K562 (cell line): ENCODE results near the gene SKOR1. TPM values are rescaled to one million over a fixed set of nuclear protein-coding genes. Genes with fewer than 3 reads are reported as not detected.

Experiments
- BMI1 ChIP-seq: fragments of 150-350 bp; IDR thresholded peaks from 2 replicates; pipeline ENCODE4 v1.6.1; 2014; ENCODE audit warnings: low read length
- CTCF ChIP-seq, 3 experiments: IDR thresholded peaks in 2 of 3; conservative IDR thresholded peaks in 1 of 3; 2 replicates each; pipeline ENCODE4 v1.5.1; 2011 to 2012; ENCODE audit warnings: low read length in 3 of 3, mild to moderate bottlenecking in 3 of 3, control low read depth in 2 of 3, improper control_type of control experiment in 1 of 3, inconsistent platforms in 1 of 3, low read depth in 1 of 3, mixed read lengths in 1 of 3, moderate library complexity in 1 of 3; ENCODE audit not compliant: insufficient read depth in 2 of 3
- ETS2 ChIP-seq: IDR thresholded peaks from 2 replicates; pipeline ENCODE4 v1.6.1; 2016; ENCODE audit warnings: borderline replicate concordance, missing genetic modification characterization, mild to moderate bottlenecking, moderate library complexity, missing compliant biosample characterization; ENCODE audit not compliant: poor library complexity, severe bottlenecking
- HES1 ChIP-seq: fragments of 450-650 bp; IDR thresholded peaks from 2 replicates; pipeline ENCODE4 v1.6.1; 2016; ENCODE audit warnings: low read depth, mild to moderate bottlenecking, moderate library complexity
- KLF10 ChIP-seq: fragments of 250-450 bp; sonication (Bioruptor Pico); IDR thresholded peaks from 2 replicates; pipeline ENCODE4 v1.6.1; 2021; ENCODE audit warnings: matching md5 sums
- MXI1 ChIP-seq: IDR thresholded peaks from 2 replicates; pipeline ENCODE4 v1.6.1; 2011; ENCODE audit warnings: low read depth, mild to moderate bottlenecking, improper control_type of control experiment, low read length
- NCOR1 ChIP-seq: fragments of 450-650 bp; IDR thresholded peaks from 2 replicates; pipeline ENCODE4 v1.6.1; 2016; ENCODE audit warnings: mild to moderate bottlenecking, moderate library complexity
- PRPF4 ChIP-seq: fragments of 200-400 bp; formaldehyde crosslinking; IDR thresholded peaks from one replicate; pipeline ENCODE4 v1.6.1; 2017; ENCODE audit warnings: low read length, low read depth, mild to moderate bottlenecking; ENCODE audit not compliant: insufficient read depth, poor library complexity, severe bottlenecking
- REST ChIP-seq, 2 experiments: fragments of 450-650 bp; formaldehyde crosslinking in 1 of 2; IDR thresholded peaks; 2 replicates each; pipeline versions ENCODE4 v1.4.0 to v1.6.1; 2014 to 2020; ENCODE audit warnings: mild to moderate bottlenecking in 2 of 2, borderline replicate concordance in 1 of 2, low read depth in 1 of 2
- SAFB ChIP-seq: fragments of 200-400 bp; formaldehyde crosslinking; IDR thresholded peaks from 2 replicates; pipeline ENCODE4 v1.6.1; 2017; ENCODE audit warnings: low read depth, low read length, borderline replicate concordance
- TRIM24 ChIP-seq, 2 experiments: fragments of 450-650 bp; IDR thresholded peaks; 2 replicates each; pipeline ENCODE4 v1.6.1; 2016
- ZBTB17 ChIP-seq: fragments of 450-650 bp; formaldehyde crosslinking; IDR thresholded peaks from 2 replicates; pipeline ENCODE4 v1.4.0; 2020; ENCODE audit warnings: mild to moderate bottlenecking
- ZFP1 ChIP-seq: fragments of 450-650 bp; formaldehyde crosslinking; IDR thresholded peaks from 2 replicates; pipeline ENCODE4 v1.4.0; 2020; ENCODE audit warnings: mild to moderate bottlenecking, mixed read lengths
- ZSCAN29 ChIP-seq: fragments of 450-650 bp; IDR thresholded peaks from 2 replicates; pipeline ENCODE4 v1.6.1; 2017
- polyA plus RNA-seq, 8 experiments: library from polyadenylated mRNA; depleted of rRNA in 4 of 8; stranded (reverse) in 5 of 8; unstranded in 3 of 8; fragments of >200 nt; fragmentation: Nextera tagmentation in 2 of 8; fragmentation: Illumina TruSeq in 1 of 8; extraction: Ambion mirVana in 2 of 8; extraction: Trizol in 1 of 8; gene quantifications; 2 replicates each; pipeline versions ENCODE4 v1.2.1 to v1.2.3, GENCODE V29; 2011 to 2014; ENCODE audit warnings: inconsistent platforms in 1 of 8, missing spikeins in 1 of 8
- total RNA-seq, 7 experiments: library from RNA; depleted of rRNA in 6 of 7; stranded (reverse); fragments of >200 nt in 6 of 7; fragmentation: Illumina TruSeq in 2 of 7; extraction: Trizol in 2 of 7; gene quantifications; 2 replicates each; pipeline versions ENCODE4 v1.2.1 to v1.2.3, GENCODE V29; 2011 to 2021; ENCODE audit warnings: low replicate concordance in 1 of 7
- TF ChIP-seq, protein P1 (sequence below): fragments of 450-650 bp; formaldehyde crosslinking; IDR thresholded peaks from 2 replicates; pipeline ENCODE4 v1.4.0; 2020; ENCODE audit warnings: mild to moderate bottlenecking, moderate library complexity

Gene SKOR1
- total and polyA plus RNA-seq, 9 of the 15 experiments (the other 6 are each of a cell fraction or from before 2014, with no cell fraction given): 0.04 to 0.41 (median 0.09) TPM; not detected in 3

DNA sequence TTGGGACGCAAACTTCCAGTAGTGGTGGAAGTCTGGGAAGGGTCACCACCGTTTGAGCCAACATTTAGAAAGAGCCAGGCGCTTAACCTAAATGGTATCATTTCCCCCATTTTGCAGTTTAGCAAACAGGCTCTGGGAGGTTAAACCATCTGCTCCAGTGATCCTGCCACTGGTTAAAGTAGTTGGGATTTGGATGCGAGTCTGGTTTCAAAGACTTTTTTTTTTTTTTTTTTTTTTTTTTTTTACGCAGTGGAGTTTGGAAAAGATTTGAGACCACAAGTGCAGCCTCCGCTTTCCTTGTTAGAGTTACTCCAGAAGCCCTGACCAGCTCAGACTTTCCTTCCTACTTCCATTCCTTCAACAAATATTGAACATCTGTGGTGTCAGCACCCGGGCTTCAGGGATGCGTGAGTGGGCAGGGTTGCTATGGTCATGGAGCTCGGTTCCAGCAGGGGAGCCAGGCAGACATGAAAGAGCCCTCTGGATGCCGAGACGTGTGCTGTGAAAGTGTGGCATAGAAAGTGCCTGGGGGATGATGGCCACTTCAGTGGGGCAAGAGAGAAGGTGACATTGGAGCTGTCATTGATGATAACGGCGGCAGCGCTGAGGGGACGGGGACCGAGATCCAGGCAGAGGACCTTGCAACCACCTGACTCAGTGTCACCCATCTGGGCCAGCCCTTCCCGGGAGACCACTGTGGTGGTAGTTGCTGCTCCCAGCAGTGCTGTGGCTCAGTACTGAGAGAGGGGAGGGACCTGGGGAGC lies 15.6 kb downstream of the SKOR1 start (continued):
- TF ChIP-seq SAFB: no peak
- no peak for TF ChIP-seq TRIM24 (IDR thresholded peaks at IDR 0.05)
- TF ChIP-seq NCOR1: no peak
- no peak for TF ChIP-seq ZSCAN29
- TF ChIP-seq, protein P1, sequence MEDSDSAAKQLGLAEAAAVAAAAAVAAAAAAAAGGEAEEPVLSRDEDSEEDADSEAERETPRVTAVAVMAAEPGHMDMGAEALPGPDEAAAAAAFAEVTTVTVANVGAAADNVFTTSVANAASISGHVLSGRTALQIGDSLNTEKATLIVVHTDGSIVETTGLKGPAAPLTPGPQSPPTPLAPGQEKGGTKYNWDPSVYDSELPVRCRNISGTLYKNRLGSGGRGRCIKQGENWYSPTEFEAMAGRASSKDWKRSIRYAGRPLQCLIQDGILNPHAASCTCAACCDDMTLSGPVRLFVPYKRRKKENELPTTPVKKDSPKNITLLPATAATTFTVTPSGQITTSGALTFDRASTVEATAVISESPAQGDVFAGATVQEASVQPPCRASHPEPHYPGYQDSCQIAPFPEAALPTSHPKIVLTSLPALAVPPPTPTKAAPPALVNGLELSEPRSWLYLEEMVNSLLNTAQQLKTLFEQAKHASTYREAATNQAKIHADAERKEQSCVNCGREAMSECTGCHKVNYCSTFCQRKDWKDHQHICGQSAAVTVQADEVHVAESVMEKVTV (CRISPR knock-in tag): no peak
- TF ChIP-seq ETS2 (tag): no peak
- no peak for TF ChIP-seq HES1
- no peak for TF ChIP-seq REST (IDR thresholded peaks at IDR 0.05; ENCODE audit: borderline replicate concordance)
- TF ChIP-seq REST (CRISPR knock-in tag; IDR thresholded peaks at IDR 0.05; ENCODE audit: low read depth): no peak
- no peak for TF ChIP-seq KLF10 (CRISPR knock-in tag)
- 0 out of 6 replicates have a peak, but pooled peaks of 2 of the 3 experiments have one; percentile 3 to 18 for TF ChIP-seq CTCF (IDR thresholded peaks at IDR 0.05 in 2 of 3, conservative IDR thresholded peaks at IDR 0.05 in 1 of 3; ENCODE audit: insufficient read depth in 2 of 3, low read depth in 1 of 3, low read length in 3 of 3)
- no peak for TF ChIP-seq PRPF4
- no peak for TF ChIP-seq BMI1
- TF ChIP-seq ZFP1: no peak
- no peak for TF ChIP-seq MXI1
- TF ChIP-seq ZBTB17: no peak
